ENCODE results near the gene RPL12. TPM values are rescaled to one million over a fixed set of nuclear protein-coding genes. Genes with fewer than 3 reads are reported as not detected.

The RPL12 gene
- total RNA-seq, 1 experiment from 2014 or later: 1,304 TPM

GRCh38 chr9:127444283-127444920 lies 6.8 kb downstream of the RPL12 start:
- DNase-seq (ENCODE audit: low read depth): no peak

- no peak for DNase-seq (ENCODE audit: low read depth)
Observed at GRCh38 chr9:127438394-127438793, 12.8 kb downstream of the RPL12 start.

GRCh38 chr9:127437497-127438264 lies 13.5 kb downstream of the RPL12 start:
- no peak for DNase-seq (ENCODE audit: low read depth)

GRCh38 chr9:127430415-127430814 lies 20.8 kb downstream of the RPL12 start:
- DNase-seq (ENCODE audit: low read depth): no peak

GRCh38 chr9:127428348-127428747 lies 22.9 kb downstream of the RPL12 start:
- no peak for DNase-seq (ENCODE audit: low read depth)

GRCh38 chr9:127426756-127427155 lies 24.4 kb downstream of the RPL12 start:
- DNase-seq (ENCODE audit: low read depth): no peak

GRCh38 chr9:127424676-127424999 lies 26.6 kb downstream of the RPL12 start:
- DNase-seq (ENCODE audit: low read depth): peak; percentile 40

GRCh38 chr9:127423934-127424675 lies 27.1 kb downstream of the RPL12 start, which contains the start of gene ZNF79:
TSS of gene ZNF79 (plus strand) at chr9:127424382. CDS start at chr9:127424788, 406 bp downstream.
- DNase-seq (ENCODE audit: low read depth): peak; percentile 93

- no peak for DNase-seq (ENCODE audit: low read depth)
Observed at GRCh38 chr9:127423476-127423933, 27.7 kb downstream of the RPL12 start.

- no peak for DNase-seq (ENCODE audit: low read depth)
Observed at GRCh38 chr9:127422787-127423186, 28.4 kb downstream of the RPL12 start.

- no peak for DNase-seq (ENCODE audit: low read depth)
Observed at GRCh38 chr9:127422133-127422782, 28.9 kb downstream of the RPL12 start.

GRCh38 chr9:127421057-127421456 lies 30.1 kb downstream of the RPL12 start:
- no peak for DNase-seq (ENCODE audit: low read depth)

GRCh38 chr9:127419348-127419747 lies 31.9 kb downstream of the RPL12 start:
- DNase-seq (ENCODE audit: low read depth): no peak

- peak; percentile 21 for DNase-seq (ENCODE audit: low read depth)
Observed at GRCh38 chr9:127418037-127418471, 33.2 kb downstream of the RPL12 start.

- DNase-seq (ENCODE audit: low read depth): peak; percentile 99
Observed at GRCh38 chr9:127417131-127418036, 33.8 kb downstream of the RPL12 start.

GRCh38 chr9:127415657-127416056 lies 35.5 kb downstream of the RPL12 start:
- DNase-seq (ENCODE audit: low read depth): no peak

GRCh38 chr9:127415141-127415540 lies 36.1 kb downstream of the RPL12 start:
- DNase-seq (ENCODE audit: low read depth): no peak

- no peak for DNase-seq (ENCODE audit: low read depth)
Observed at GRCh38 chr9:127411122-127411521, 40.1 kb downstream of the RPL12 start.

GRCh38 chr9:127407492-127407843 lies 43.7 kb downstream of the RPL12 start:
- DNase-seq (ENCODE audit: low read depth): no peak

GRCh38 chr9:127406799-127407491 lies 44.3 kb downstream of the RPL12 start:
- DNase-seq (ENCODE audit: low read depth): no peak
